ENCODE measurements around the gene SLC16A3.
"Not testable (repeated sequence)": the region's sequence is repeated elsewhere in the genome, so short reads cannot be mapped to it uniquely, and the experiment has no call there.

Gene SLC16A3

GRCh38 chr17:82247856-82248671 lies 19.2 kb downstream of the SLC16A3 start:
- TF ChIP-seq POLR2A (IDR thresholded peaks at IDR 0.05; ENCODE audit: low read depth, low read length), result no peak
- FAIRE-seq (no peak), DNase-seq (ENCODE audit: insufficient read length, low spot score) (no peak)

- DNase-seq (ENCODE audit: insufficient read length, low spot score) (no peak), FAIRE-seq (no peak)
- no peak for TF ChIP-seq POLR2A (IDR thresholded peaks at IDR 0.05; ENCODE audit: low read depth, low read length)
Measured at GRCh38 chr17:82248815-82249674, 20.2 kb downstream of the SLC16A3 start.

- no peak for TF ChIP-seq POLR2A (IDR thresholded peaks at IDR 0.05; ENCODE audit: low read depth, low read length)
- FAIRE-seq, result no peak
- DNase-seq (ENCODE audit: insufficient read length, low spot score), result no peak
Measured at GRCh38 chr17:82249896-82250581, 21.2 kb downstream of the SLC16A3 start.

GRCh38 chr17:82250868-82251500 lies 22.1 kb downstream of the SLC16A3 start:
- DNase-seq (ENCODE audit: insufficient read length, low spot score) (no peak), FAIRE-seq (no peak)
- no peak for TF ChIP-seq POLR2A (IDR thresholded peaks at IDR 0.05; ENCODE audit: low read depth, low read length)

GRCh38 chr17:82252511-82253178 lies 23.8 kb downstream of the SLC16A3 start:
- DNase-seq (ENCODE audit: insufficient read length, low spot score) (no peak), FAIRE-seq (no peak)
- TF ChIP-seq POLR2A (IDR thresholded peaks at IDR 0.05; ENCODE audit: low read depth, low read length), result no peak

- TF ChIP-seq POLR2A (IDR thresholded peaks at IDR 0.05; ENCODE audit: low read depth, low read length), result no peak
- FAIRE-seq (no peak), DNase-seq (ENCODE audit: insufficient read length, low spot score) (no peak)
Measured at GRCh38 chr17:82253179-82253544, 24.3 kb downstream of the SLC16A3 start.

GRCh38 chr17:82254096-82254495 lies 25.3 kb downstream of the SLC16A3 start:
- FAIRE-seq; DNase-seq (ENCODE audit: insufficient read length, low spot score): not testable (repeated sequence)

- DNase-seq (ENCODE audit: insufficient read length, low spot score); FAIRE-seq: not testable (repeated sequence)
Measured at GRCh38 chr17:82254746-82255145, 25.9 kb downstream of the SLC16A3 start.

GRCh38 chr17:82255402-82255972 lies 26.6 kb downstream of the SLC16A3 start:
- no peak for FAIRE-seq
- no peak for TF ChIP-seq POLR2A (IDR thresholded peaks at IDR 0.05; ENCODE audit: low read depth, low read length)
- DNase-seq (ENCODE audit: insufficient read length, low spot score), result no peak

- no peak for TF ChIP-seq POLR2A (IDR thresholded peaks at IDR 0.05; ENCODE audit: low read depth, low read length)
- DNase-seq (ENCODE audit: insufficient read length, low spot score) (no peak), FAIRE-seq (no peak)
Measured at GRCh38 chr17:82256242-82256885, 27.5 kb downstream of the SLC16A3 start.

- TF ChIP-seq POLR2A (IDR thresholded peaks at IDR 0.05; ENCODE audit: low read depth, low read length), result no peak
- FAIRE-seq, result no peak
- no peak for DNase-seq (ENCODE audit: insufficient read length, low spot score)
Measured at GRCh38 chr17:82257473-82257872, 28.6 kb downstream of the SLC16A3 start.

GRCh38 chr17:82258555-82258954 lies 29.7 kb downstream of the SLC16A3 start:
- FAIRE-seq (no peak), DNase-seq (ENCODE audit: insufficient read length, low spot score) (no peak)
- TF ChIP-seq POLR2A (IDR thresholded peaks at IDR 0.05; ENCODE audit: low read depth, low read length), result no peak

GRCh38 chr17:82259972-82260961 lies 31.4 kb downstream of the SLC16A3 start:
- DNase-seq (ENCODE audit: insufficient read length, low spot score); FAIRE-seq: not testable (repeated sequence)
